B cell (primary cell): ENCODE results near the gene SNPH. TPM values are rescaled to one million over a fixed set of nuclear protein-coding genes. Genes with fewer than 3 reads are reported as not detected.
A peak's percentile ranks its signal among the peaks of the same experiment; 100 is the strongest.

Experiments
- ATAC-seq: fragments of 200-7000 bp; cut with Tn5 transposase; one replicate; pipeline ENCODE4 v1.10.0; 2021; ENCODE audit warnings: low read depth, mild to moderate bottlenecking, moderate number of reproducible peaks, moderate library complexity
- CTCF ChIA-PET: fragments of 350-600 bp; sonication (Branson Sonifier 250); formaldehyde crosslinking; loops from one replicate; lab custom pipeline; 2021; ENCODE audit warnings: antibody characterized with exemption, inconsistent platforms; lab: Charles Lee
- POLR2A ChIA-PET: fragments of 350-600 bp; sonication (Branson Sonifier 250); formaldehyde crosslinking; loops from one replicate; lab custom pipeline; 2021; ENCODE audit warnings: antibody characterized with exemption; lab: Charles Lee
- DNase-seq: peaks from one replicate; pipeline ENCODE4 v3.0.0; 2013
- H2AFZ ChIP-seq: 2 replicates; pipeline ENCODE4 v1.6.1; 2012; ENCODE audit warnings: mild to moderate bottlenecking, low read depth, low read length; ENCODE audit not compliant: insufficient read depth, poor library complexity, severe bottlenecking
- H3K27ac ChIP-seq, 2 donors: 1 replicate in 1 of 2; 2 replicates in 1 of 2; pipeline ENCODE4 v1.5.1; 2012 to 2013; ENCODE audit warnings: low read length in 2 of 2, mild to moderate bottlenecking in 2 of 2, moderate library complexity in 1 of 2
- H3K27me3 ChIP-seq, 4 experiments: fragments of 200-600 bp in 1 of 4; sonication (generic) in 1 of 4; replicated peaks in 1 of 4; 1 replicate in 2 of 4; 2 replicates in 2 of 4; pipeline versions ENCODE4 v1.6.1 to v1.7.0; 2013 to 2016; ENCODE audit warnings: low read length in 3 of 4, mild to moderate bottlenecking in 2 of 4, mixed read lengths in 1 of 4, moderate library complexity in 1 of 4; ENCODE audit not compliant: insufficient read depth in 4 of 4, control insufficient read depth in 3 of 4; ENCODE audit errors: control extremely low read depth in 1 of 4
- H3K36me3 ChIP-seq, 2 experiments: replicated peaks in 1 of 2; 1 replicate in 1 of 2; 2 replicates in 1 of 2; pipeline versions ENCODE4 v1.6.1 to v1.7.1; 2013; ENCODE audit warnings: low read length in 1 of 2; ENCODE audit not compliant: insufficient read depth in 2 of 2, control insufficient read depth in 1 of 2; ENCODE audit errors: control extremely low read depth in 1 of 2, extremely low read depth in 1 of 2
- H3K4me1 ChIP-seq, 2 donors: fragments of 200-600 bp in 1 of 2; sonication (generic) in 1 of 2; 1 replicate in 1 of 2; 2 replicates in 1 of 2; pipeline versions ENCODE4 v1.5.1 to v1.6.1; 2013 to 2017; ENCODE audit warnings: low read length in 2 of 2; ENCODE audit not compliant: control insufficient read depth in 2 of 2, insufficient read depth in 2 of 2
- H3K4me2 ChIP-seq: replicated peaks from 2 replicates; pipeline ENCODE3; 2012; ENCODE audit warnings: mild to moderate bottlenecking, low read depth, low read length; ENCODE audit not compliant: poor library complexity, severe bottlenecking
- H3K4me3 ChIP-seq, 5 experiments: fragments of 200-600 bp in 1 of 5; sonication (generic) in 1 of 5; 1 replicate in 3 of 5; 2 replicates in 2 of 5; pipeline versions ENCODE4 v1.5.1 to v1.7.0; 2011 to 2016; ENCODE audit warnings: low read length in 4 of 5, mild to moderate bottlenecking in 4 of 5, low read depth in 2 of 5, control low read depth in 1 of 5, moderate library complexity in 1 of 5; ENCODE audit not compliant: insufficient read depth in 1 of 5; ENCODE audit errors: control extremely low read depth in 1 of 5, extremely low read depth in 1 of 5
- H3K79me2 ChIP-seq: fragments of 200-600 bp; sonication (generic); one replicate; pipeline ENCODE4 v1.6.0; 2016; ENCODE audit warnings: low read length; ENCODE audit not compliant: control insufficient read depth, insufficient read depth
- H3K9ac ChIP-seq: fragments of 200-600 bp; sonication (generic); 2 replicates; pipeline ENCODE4 v1.6.1; 2017; ENCODE audit warnings: mild to moderate bottlenecking, low read length, moderate library complexity
- H3K9me3 ChIP-seq, 3 donors: one replicate each; pipeline versions ENCODE4 v1.6.1 to v1.7.1; 2013; ENCODE audit warnings: low read length in 2 of 3; ENCODE audit not compliant: control insufficient read depth in 2 of 3, insufficient read depth in 1 of 3; ENCODE audit errors: control extremely low read depth in 1 of 3
- H4K20me1 ChIP-seq: 2 replicates; pipeline ENCODE4 v1.6.0; 2012; ENCODE audit warnings: mild to moderate bottlenecking, low read length; ENCODE audit not compliant: insufficient read depth, control insufficient read depth, poor library complexity, severe bottlenecking
- H3K27ac Mint-ChIP-seq: one replicate; pipeline ENCODE4 v1.8.0; 2021; ENCODE audit warnings: mixed read lengths
- H3K27me3 Mint-ChIP-seq: one replicate; pipeline ENCODE4 v1.8.0; 2021; ENCODE audit warnings: mixed read lengths
- H3K4me1 Mint-ChIP-seq: one replicate; pipeline ENCODE4 v1.8.0; 2021; ENCODE audit warnings: mixed read lengths
- H3K4me3 Mint-ChIP-seq: one replicate; pipeline ENCODE4 v1.8.0; 2021; ENCODE audit warnings: mixed read lengths
- H3K9me3 Mint-ChIP-seq: one replicate; pipeline ENCODE4 v1.8.0; 2022; ENCODE audit warnings: mixed read lengths; ENCODE audit not compliant: insufficient read depth
- CTCF ChIP-seq: fragments of 200-600 bp; IDR thresholded peaks from one replicate; pipeline ENCODE4 v1.8.0; 2022; ENCODE audit warnings: antibody characterized with exemption, mild to moderate bottlenecking
- EZH2 ChIP-seq: IDR thresholded peaks from 2 replicates; pipeline ENCODE4 v1.6.1; 2012; ENCODE audit warnings: borderline replicate concordance, low read depth, mild to moderate bottlenecking, moderate library complexity, low read length; ENCODE audit not compliant: insufficient read depth, poor library complexity, severe bottlenecking
- WGBS: methylation state at CpG from one replicate; pipeline ENCODE4 v1.1.5; 2013; ENCODE audit warnings: missing lambda C conversion rate; ENCODE audit not compliant: insufficient coverage; 5-methylcytosine and 5-hydroxymethylcytosine counted together
- intact Hi-C: fragments of 100-400 bp; cut with micrococcal nuclease; formaldehyde crosslinking; loops from one replicate; pipeline ENCODE4 v1.10.0; 2022
- polyA plus RNA-seq: library from polyadenylated mRNA; depleted of rRNA; stranded (reverse); fragments of >200 nt; gene quantifications from 2 replicates; pipeline ENCODE4 v1.2.3, GENCODE V29; 2012
- total RNA-seq, 2 donors: library from RNA; stranded (reverse); fragments of 120-200 nt in 1 of 2; gene quantifications; 1 replicate in 1 of 2; 2 replicates in 1 of 2; pipeline versions ENCODE4 v1.2.3 to v1.2.4, GENCODE V29; 2013 to 2022

SNPH gene
- total and polyA plus RNA-seq, 2 donors (not counting 1 experiment from before 2014, with no cell fraction given), result 0.67 to 3.0 TPM

- TF ChIP-seq EZH2, result no peak
- H3K4me1 ChIP-seq, result peaks cover 31 to 33% of the 10 kb centered on the region in 2 donors
- CTCF ChIA-PET, result interaction anchor here (0.7 to 1.6 kb wide), 6 partner anchors 16 to 128 kb away, joined by 3 to 6 read pairs (median 3); partner anchors contain the start of gene FKBP1A
Observed at GRCh38 chr20:1327827-1328679, 62.0 kb downstream of the SNPH start.

GRCh38 chr20:1328680-1329330, 62.7 kb downstream of the SNPH start, which contains the start of gene SDCBP2:
Gene SDCBP2, minus strand, starts transcription at chr20:1329139. Its CDS starts 8,723 bp downstream, at chr20:1320416.
- Mint-ChIP-seq H3K27ac (peak within 1 kb of the TSS; percentile 85), H3K4me3 (peak within 1 kb of the TSS; percentile 70), H3K27me3 (no peaks in the 10 kb centered on the region), H3K9me3 (no peaks in the 10 kb centered on the region), H3K4me1 (peaks cover 41% of the 10 kb centered on the region)
- POLR2A ChIA-PET, result no interaction called here
- no peak within 1 kb of the TSS for H3K9ac ChIP-seq
- no peaks in the 10 kb centered on the region for H3K27me3 ChIP-seq
- H3K4me1 ChIP-seq, result peaks cover 31 to 33% of the 10 kb centered on the region in 2 donors
- TF ChIP-seq CTCF (no peak), EZH2 (no peak)
- H3K4me3 ChIP-seq, result no peak within 1 kb of the TSS
- DNase-seq (no peak), ATAC-seq (no peak)
- H3K4me2 ChIP-seq, result peak within 1 kb of the TSS; percentile 18
- intact Hi-C loops, result loop anchor here (5.0 to 10.0 kb wide), 3 partner anchors 48 to 1543 kb away; partner anchors contain the start of genes CSNK2A1 and PTPRA
- H3K36me3 ChIP-seq, result peaks cover 0 to 19% of the 10 kb centered on the region in 2 experiments
- H3K27ac ChIP-seq, result peak within 1 kb of the TSS; percentile 71 to 77
- peaks cover 75% of the 10 kb centered on the region for H3K79me2 ChIP-seq
- peaks cover 4% of the 10 kb centered on the region for H4K20me1 ChIP-seq
- WGBS, result 83% methylated on average over 7 of the region's 8 CpGs
- H3K9me3 ChIP-seq, result no peaks in the 10 kb centered on the region
- H2AFZ ChIP-seq, result no peak within 1 kb of the TSS
- CTCF ChIA-PET, result interaction anchor here (1.5 to 1.6 kb wide), 2 partner anchors 64 to 108 kb away, joined by 3 to 6 read pairs; partner anchors contain the start of gene FKBP1A

More at GRCh38 chr20:1327827-1328679, 62.0 kb downstream of the SNPH start:
- intact Hi-C loops, result loop anchor here (5.0 to 10.0 kb wide), 3 partner anchors 49 to 1544 kb away; partner anchors contain the start of genes CSNK2A1 and PTPRA
- Histone ChIP-seq H3K9me3 (no peaks in the 10 kb centered on the region), H3K79me2 (peaks cover 68% of the 10 kb centered on the region), H3K36me3 (peaks cover 0 to 18% of the 10 kb centered on the region in 2 experiments), H3K9ac (no peak overlapping the region), H2AFZ (no peak overlapping the region), H3K4me3 (no peak overlapping the region), H3K27me3 (no peaks in the 10 kb centered on the region), H3K27ac (peak overlapping the region in 1 of 2 donors; percentile 77), H3K4me2 (no peak overlapping the region), H4K20me1 (peaks cover 4% of the 10 kb centered on the region)
- H3K9me3 Mint-ChIP-seq, result no peaks in the 10 kb centered on the region
- DNase-seq, result no peak
- ATAC-seq, result no peak
- H3K27ac Mint-ChIP-seq, result peak overlapping the region; percentile 85
- POLR2A ChIA-PET, result interaction anchor here (0.6 kb wide), 1 partner anchor 32 kb away, joined by 4 read pairs; no protein-coding TSS in a partner anchor
- H3K27me3 Mint-ChIP-seq, result no peaks in the 10 kb centered on the region
- H3K4me1 Mint-ChIP-seq, result peaks cover 41% of the 10 kb centered on the region
- WGBS, result 98% methylated on average over 7 of the region's 7 CpGs
- no peak overlapping the region for H3K4me3 Mint-ChIP-seq
